Measurements from ENCODE around the gene GAS1.

The GAS1 gene

GRCh38 chr9:86912210-86912609, 35.1 kb downstream of the GAS1 start:
- Mint-ChIP-seq H3K4me1 (peaks cover 6% of the 10 kb centered on the region), H3K4me3 (no peak overlapping the region), H3K36me3 (ENCODE audit: low read depth) (peaks cover 15% of the 10 kb centered on the region), H3K9me3 (peaks cover 35% of the 10 kb centered on the region), H3K27ac (no peak overlapping the region), H3K27me3 (ENCODE audit: low read depth) (no peaks in the 10 kb centered on the region)
- no peak for TF ChIP-seq CTCF (IDR thresholded peaks at IDR 0.05; ENCODE audit: unreplicated experiment in 3 of 3)

GRCh38 chr9:86909388-86909787, 37.9 kb downstream of the GAS1 start:
- H3K4me1 Mint-ChIP-seq: peaks cover 27% of the 10 kb centered on the region

DNA sequence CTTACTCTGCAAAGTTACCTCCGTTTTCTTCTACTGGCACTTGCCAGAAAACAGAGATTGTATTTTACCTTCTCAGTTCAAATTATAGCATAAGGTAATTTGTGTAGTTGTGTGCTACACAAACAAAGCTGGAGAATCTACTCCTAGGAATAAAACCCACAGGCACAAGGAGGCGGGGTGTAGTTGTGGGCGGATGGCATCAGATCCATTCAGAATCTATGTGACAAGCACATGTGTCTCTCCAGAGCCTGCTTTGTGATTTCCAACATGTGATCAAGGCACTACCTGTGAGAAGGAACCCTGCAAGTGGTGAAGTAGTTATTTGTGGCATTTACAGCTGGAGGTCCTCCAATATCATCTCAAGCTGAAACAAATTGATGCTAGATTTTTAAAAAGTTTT, 39.0 kb downstream of the GAS1 start:
- Mint-ChIP-seq H3K4me3 (no peak overlapping the region), H3K27ac (no peak overlapping the region), H3K27me3 (ENCODE audit: low read depth) (no peaks in the 10 kb centered on the region), H3K4me1 (peaks cover 37% of the 10 kb centered on the region), H3K36me3 (ENCODE audit: low read depth) (peaks cover 22% of the 10 kb centered on the region), H3K9me3 (peaks cover 28% of the 10 kb centered on the region)
- TF ChIP-seq CTCF (IDR thresholded peaks at IDR 0.05; ENCODE audit: unreplicated experiment in 3 of 3): no peak

More at GRCh38 chr9:86909388-86909787, 37.9 kb downstream of the GAS1 start:
- H3K27ac Mint-ChIP-seq: no peak overlapping the region
- H3K9me3 Mint-ChIP-seq: peaks cover 39% of the 10 kb centered on the region
- no peaks in the 10 kb centered on the region for H3K27me3 Mint-ChIP-seq (ENCODE audit: low read depth)
- no peak for TF ChIP-seq CTCF (IDR thresholded peaks at IDR 0.05; ENCODE audit: unreplicated experiment in 3 of 3)
- peaks cover 22% of the 10 kb centered on the region for H3K36me3 Mint-ChIP-seq (ENCODE audit: low read depth)
- no peak overlapping the region for H3K4me3 Mint-ChIP-seq

DNA sequence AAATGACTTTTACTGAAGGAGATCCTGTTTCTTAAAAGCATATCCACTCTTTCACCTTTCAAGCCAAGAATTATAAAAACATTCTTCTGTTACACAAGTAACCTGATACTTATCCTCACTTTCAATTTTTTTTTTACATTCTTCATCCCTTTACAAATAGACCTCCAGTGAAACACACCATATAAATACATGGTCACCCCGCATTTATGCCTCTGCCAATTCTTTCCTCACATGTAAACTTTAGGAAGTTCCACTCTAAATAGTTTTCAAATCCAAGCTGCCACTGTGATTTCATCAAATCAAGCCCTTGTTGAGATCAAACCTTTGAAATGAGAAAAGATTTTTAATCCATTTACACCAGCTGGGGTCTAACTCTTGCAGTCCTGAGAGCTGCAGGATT, 40.0 kb downstream of the GAS1 start:
- H3K4me3 Mint-ChIP-seq: no peak overlapping the region
- peaks cover 28% of the 10 kb centered on the region for H3K9me3 Mint-ChIP-seq
- peaks cover 46% of the 10 kb centered on the region for H3K4me1 Mint-ChIP-seq
- H3K36me3 Mint-ChIP-seq (ENCODE audit: low read depth): peaks cover 22% of the 10 kb centered on the region
- no peaks in the 10 kb centered on the region for H3K27me3 Mint-ChIP-seq (ENCODE audit: low read depth)
- H3K27ac Mint-ChIP-seq: peak overlapping the region; percentile 59 to 81 (median 79)
- no peak for TF ChIP-seq CTCF (IDR thresholded peaks at IDR 0.05; ENCODE audit: unreplicated experiment in 3 of 3)

DNA sequence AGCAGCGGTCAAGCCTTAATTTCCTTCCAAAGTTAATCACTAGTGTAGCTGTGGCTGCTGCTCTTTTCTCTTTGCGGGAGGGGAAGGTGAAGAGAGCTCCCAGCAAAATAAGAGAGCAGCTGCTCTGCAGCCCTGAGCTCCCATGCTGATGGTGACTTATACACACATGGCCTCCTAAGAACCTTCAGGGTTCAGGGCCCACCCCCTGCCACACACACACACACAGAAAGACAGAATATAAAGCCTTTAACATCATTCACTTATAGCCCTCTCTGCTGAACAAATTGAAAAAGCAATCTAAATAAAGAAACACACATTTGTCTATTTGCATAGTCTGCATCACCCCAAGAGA, 43.6 kb downstream of the GAS1 start:
- peak overlapping the region; percentile 49 to 80 (median 66) for H3K4me3 Mint-ChIP-seq
- TF ChIP-seq CTCF (IDR thresholded peaks at IDR 0.05; ENCODE audit: unreplicated experiment in 3 of 3): no peak
- peaks cover 8% of the 10 kb centered on the region for H3K9me3 Mint-ChIP-seq
- no peaks in the 10 kb centered on the region for H3K27me3 Mint-ChIP-seq (ENCODE audit: low read depth)
- peak overlapping the region; percentile 89 to 97 (median 90) for H3K27ac Mint-ChIP-seq
- H3K36me3 Mint-ChIP-seq (ENCODE audit: low read depth): peaks cover 13% of the 10 kb centered on the region
- H3K4me1 Mint-ChIP-seq: peaks cover 54% of the 10 kb centered on the region

GRCh38 chr9:86902991-86903733, 44.1 kb downstream of the GAS1 start:
- no peak for TF ChIP-seq CTCF (IDR thresholded peaks at IDR 0.05; ENCODE audit: unreplicated experiment in 3 of 3)
- peak overlapping the region; percentile 49 to 80 (median 66) for H3K4me3 Mint-ChIP-seq
- peaks cover 54% of the 10 kb centered on the region for H3K4me1 Mint-ChIP-seq
- peaks cover 8% of the 10 kb centered on the region for H3K9me3 Mint-ChIP-seq
- no peaks in the 10 kb centered on the region for H3K27me3 Mint-ChIP-seq (ENCODE audit: low read depth)
- peak overlapping the region; percentile 89 to 97 (median 90) for H3K27ac Mint-ChIP-seq
- H3K36me3 Mint-ChIP-seq (ENCODE audit: low read depth): peaks cover 13% of the 10 kb centered on the region

Data from nephron (organoid).